HEK293 (cell line): ENCODE results near the gene NHSL2.

ENCODE experiments used
- CTCF ChIA-PET: fragments of 350-600 bp; formaldehyde crosslinking; extraction: SDS; loops from one replicate; lab custom pipeline; 2021; ENCODE audit warnings: antibody characterized with exemption; lab: Yijun Ruan, JAX
- POLR2A ChIA-PET: fragments of 300-600 bp; formaldehyde crosslinking; extraction: SDS; loops from one replicate; lab custom pipeline; 2020; ENCODE audit warnings: antibody characterized with exemption, inconsistent platforms; lab: Yijun Ruan, JAX
- H3K27ac ChIP-seq: fragments of 200-500 bp; sonication (Bioruptor generic); 2 replicates; pipeline ENCODE4 v1.5.1; 2014; ENCODE audit warnings: low read depth, low read length, control low read depth, inconsistent platforms; ENCODE audit errors: extremely low read depth
- H3K36me3 ChIP-seq, 2 experiments: fragments of 200-500 bp in 1 of 2; sonication (Bioruptor generic) in 1 of 2; 1 replicate in 1 of 2; 2 replicates in 1 of 2; pipeline ENCODE4 v1.5.1; 2014 to 2017; ENCODE audit warnings: inconsistent platforms in 2 of 2, low read length in 2 of 2; ENCODE audit not compliant: control insufficient read depth in 2 of 2, insufficient read depth in 1 of 2
- H3K4me1 ChIP-seq: fragments of 200-500 bp; sonication (Bioruptor generic); 2 replicates; pipeline ENCODE4 v1.5.1; 2014; ENCODE audit warnings: mild to moderate bottlenecking, low read length, inconsistent platforms; ENCODE audit not compliant: control insufficient read depth, insufficient read depth
- H3K4me3 ChIP-seq: 2 replicates; pipeline ENCODE4 v1.5.1; 2011; ENCODE audit warnings: low read depth, mild to moderate bottlenecking, control low read depth, low read length, moderate library complexity
- H3K9me3 ChIP-seq: fragments of 200-500 bp; sonication (Bioruptor generic); 2 replicates; pipeline ENCODE4 v1.5.1; 2014; ENCODE audit warnings: low read depth, low read length, inconsistent platforms; ENCODE audit not compliant: control insufficient read depth, insufficient read depth
- GLI2 ChIP-seq: fragments of 450-650 bp; formaldehyde crosslinking; IDR thresholded peaks from 2 replicates; pipeline ENCODE4; 2017; ENCODE audit warnings: missing biosample characterization, missing genetic modification characterization, low read depth, borderline replicate concordance
- GLIS2 ChIP-seq: fragments of 450-650 bp; formaldehyde crosslinking; IDR thresholded peaks from 2 replicates; pipeline ENCODE4 v1.5.1; 2016; ENCODE audit warnings: missing biosample characterization, missing genetic modification characterization
- MYNN ChIP-seq: fragments of 450-650 bp; formaldehyde crosslinking; IDR thresholded peaks from 2 replicates; pipeline ENCODE4 v1.5.1; 2016; ENCODE audit warnings: missing biosample characterization, missing genetic modification characterization, borderline replicate concordance
- OSR2 ChIP-seq: fragments of 450-650 bp; formaldehyde crosslinking; IDR thresholded peaks from 2 replicates; pipeline ENCODE4 v1.5.1; 2016; ENCODE audit warnings: missing biosample characterization, missing genetic modification characterization
- SCRT2 ChIP-seq: fragments of 450-650 bp; formaldehyde crosslinking; IDR thresholded peaks from 2 replicates; pipeline ENCODE4 v1.5.1; 2016; ENCODE audit warnings: missing biosample characterization, missing genetic modification characterization
- SP2 ChIP-seq: fragments of 450-650 bp; formaldehyde crosslinking; IDR thresholded peaks from 2 replicates; pipeline ENCODE4 v1.5.1; 2016; ENCODE audit warnings: missing biosample characterization, missing genetic modification characterization
- SP7 ChIP-seq: fragments of 450-650 bp; formaldehyde crosslinking; IDR thresholded peaks from 2 replicates; pipeline ENCODE4 v1.5.1; 2016; ENCODE audit warnings: missing biosample characterization, missing genetic modification characterization
- ZBTB7A ChIP-seq: fragments of 450-650 bp; formaldehyde crosslinking; IDR thresholded peaks from 2 replicates; pipeline ENCODE4 v1.5.1; 2016; ENCODE audit warnings: low read depth, missing biosample characterization, missing genetic modification characterization
- ZNF132 ChIP-seq: fragments of 450-650 bp; formaldehyde crosslinking; IDR thresholded peaks from 2 replicates; pipeline ENCODE4 v1.5.1; 2017; ENCODE audit warnings: missing biosample characterization, missing genetic modification characterization, borderline replicate concordance
- ZNF169 ChIP-seq: fragments of 450-650 bp; formaldehyde crosslinking; IDR thresholded peaks from 2 replicates; pipeline ENCODE4 v1.5.1; 2016; ENCODE audit warnings: missing biosample characterization, missing genetic modification characterization
- ZNF24 ChIP-seq: fragments of 450-650 bp; formaldehyde crosslinking; IDR thresholded peaks from 2 replicates; pipeline ENCODE4 v1.5.1; 2016; ENCODE audit warnings: missing biosample characterization, missing genetic modification characterization
- ZNF433 ChIP-seq: fragments of 450-650 bp; formaldehyde crosslinking; IDR thresholded peaks from 2 replicates; pipeline ENCODE4 v1.5.1; 2016; ENCODE audit warnings: missing biosample characterization, missing genetic modification characterization, low read depth
- ZNF521 ChIP-seq: fragments of 450-650 bp; formaldehyde crosslinking; IDR thresholded peaks from 2 replicates; pipeline ENCODE4 v1.5.1; 2017; ENCODE audit warnings: missing biosample characterization, mild to moderate bottlenecking, missing genetic modification characterization
- ZNF624 ChIP-seq: fragments of 450-650 bp; formaldehyde crosslinking; IDR thresholded peaks from 2 replicates; pipeline ENCODE4 v1.5.1; 2017; ENCODE audit warnings: missing biosample characterization, missing genetic modification characterization
- ZNF707 ChIP-seq: fragments of 450-650 bp; formaldehyde crosslinking; IDR thresholded peaks from 2 replicates; pipeline ENCODE4 v1.5.1; 2016; ENCODE audit warnings: missing biosample characterization, missing genetic modification characterization
- ZSCAN23 ChIP-seq: fragments of 450-650 bp; formaldehyde crosslinking; IDR thresholded peaks from 2 replicates; pipeline ENCODE4 v1.5.1; 2016; ENCODE audit warnings: missing biosample characterization, missing genetic modification characterization
- TF ChIP-seq, protein P1 (sequence below): fragments of 450-650 bp; formaldehyde crosslinking; IDR thresholded peaks from 2 replicates; pipeline ENCODE4 v1.5.1; 2016; ENCODE audit warnings: missing biosample characterization, missing genetic modification characterization
- TF ChIP-seq, protein P2 (sequence below): fragments of 450-650 bp; formaldehyde crosslinking; IDR thresholded peaks from 2 replicates; pipeline ENCODE4 v1.5.1; 2016; ENCODE audit warnings: missing biosample characterization, missing genetic modification characterization
- TF ChIP-seq, protein P3 (sequence below): fragments of 450-650 bp; IDR thresholded peaks from 2 replicates; pipeline ENCODE4 v1.5.1; 2018; ENCODE audit warnings: missing biosample characterization, mild to moderate bottlenecking, missing genetic modification characterization
- TF ChIP-seq, protein P4 (sequence below): fragments of 450-650 bp; formaldehyde crosslinking; IDR thresholded peaks from 2 replicates; pipeline ENCODE4 v1.5.1; 2016; ENCODE audit warnings: missing biosample characterization, missing genetic modification characterization
- TF ChIP-seq, protein P5 (sequence below): sonication (generic); formaldehyde crosslinking; IDR thresholded peaks from 2 replicates; pipeline ENCODE4 v1.8.1; 2022; ENCODE audit warnings: mild to moderate bottlenecking, moderate library complexity, missing genetic modification reagents

The NHSL2 gene

DNA sequence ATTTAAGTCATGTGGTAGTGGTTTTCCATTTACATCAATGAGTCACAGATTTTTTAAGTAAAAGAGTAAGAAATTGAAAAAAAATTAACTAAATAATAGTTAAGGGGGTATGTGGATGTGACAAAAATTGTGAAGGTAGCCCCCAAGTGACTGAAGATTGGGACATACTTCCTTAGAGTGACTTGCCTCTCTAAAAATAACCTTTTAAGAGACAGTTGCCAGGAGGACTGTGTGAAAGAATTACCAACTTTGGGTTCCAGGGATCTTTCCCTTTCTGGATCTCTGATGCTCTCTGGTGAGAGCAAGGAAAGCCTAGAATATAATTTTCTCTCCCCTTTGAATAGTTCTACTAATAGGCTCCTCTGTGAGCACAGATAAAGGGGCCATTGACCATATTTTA is 42.7 kb downstream of the NHSL2 start:
- Histone ChIP-seq H3K4me3 (no peak overlapping the region), H3K4me1 (no peaks in the 10 kb centered on the region), H3K27ac (no peak overlapping the region), H3K9me3 (no peaks in the 10 kb centered on the region), H3K36me3 (no peaks in the 10 kb centered on the region)
- ChIA-PET POLR2A (no interaction called here), CTCF (interaction anchor here (0.9 kb wide), 1 partner anchor 66 kb away, joined by 5 read pairs; no protein-coding TSS in a partner anchor)
- TF ChIP-seq ZNF521 (tag by site-specific recombination) (no peak), ZNF433 (no peak), ZBTB7A (tag by site-specific recombination) (no peak), ZNF24 (tag by site-specific recombination) (no peak), ZNF132 (tag by site-specific recombination) (no peak)

DNA sequence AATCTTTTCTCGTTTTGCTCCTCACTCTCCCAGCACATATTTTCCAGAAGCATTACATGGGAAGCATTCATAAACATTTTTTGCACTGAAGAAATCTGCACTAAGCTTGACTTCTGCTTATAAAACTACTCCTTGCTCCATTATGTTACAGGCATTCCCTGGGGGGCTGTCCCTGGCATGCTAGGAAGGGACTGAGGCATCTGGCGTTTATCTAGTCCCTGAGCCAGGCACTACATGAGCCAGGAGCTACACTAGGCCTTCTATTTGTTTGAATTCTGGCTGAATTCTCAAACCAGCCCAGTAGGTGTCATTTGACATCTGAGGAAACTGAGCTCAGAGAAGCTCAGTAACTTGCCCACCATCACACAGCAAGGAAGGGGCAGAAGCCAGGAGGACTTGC is 43.3 kb downstream of the NHSL2 start:
- H3K4me3 ChIP-seq: no peak overlapping the region
- H3K36me3 ChIP-seq: no peaks in the 10 kb centered on the region
- no peaks in the 10 kb centered on the region for H3K4me1 ChIP-seq
- H3K9me3 ChIP-seq: no peaks in the 10 kb centered on the region
- CTCF ChIA-PET: interaction anchor here (1.7 to 1.8 kb wide), 2 partner anchors 7 to 173 kb away, joined by 5 to 6 read pairs; no protein-coding TSS in a partner anchor
- POLR2A ChIA-PET: no interaction called here
- TF ChIP-seq, protein P1, sequence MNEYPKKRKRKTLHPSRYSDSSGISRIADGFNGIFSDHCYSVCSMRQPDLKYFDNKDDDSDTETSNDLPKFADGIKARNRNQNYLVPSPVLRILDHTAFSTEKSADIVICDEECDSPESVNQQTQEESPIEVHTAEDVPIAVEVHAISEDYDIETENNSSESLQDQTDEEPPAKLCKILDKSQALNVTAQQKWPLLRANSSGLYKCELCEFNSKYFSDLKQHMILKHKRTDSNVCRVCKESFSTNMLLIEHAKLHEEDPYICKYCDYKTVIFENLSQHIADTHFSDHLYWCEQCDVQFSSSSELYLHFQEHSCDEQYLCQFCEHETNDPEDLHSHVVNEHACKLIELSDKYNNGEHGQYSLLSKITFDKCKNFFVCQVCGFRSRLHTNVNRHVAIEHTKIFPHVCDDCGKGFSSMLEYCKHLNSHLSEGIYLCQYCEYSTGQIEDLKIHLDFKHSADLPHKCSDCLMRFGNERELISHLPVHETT (tag by site-specific recombination): no peak
- TF ChIP-seq, protein P2, sequence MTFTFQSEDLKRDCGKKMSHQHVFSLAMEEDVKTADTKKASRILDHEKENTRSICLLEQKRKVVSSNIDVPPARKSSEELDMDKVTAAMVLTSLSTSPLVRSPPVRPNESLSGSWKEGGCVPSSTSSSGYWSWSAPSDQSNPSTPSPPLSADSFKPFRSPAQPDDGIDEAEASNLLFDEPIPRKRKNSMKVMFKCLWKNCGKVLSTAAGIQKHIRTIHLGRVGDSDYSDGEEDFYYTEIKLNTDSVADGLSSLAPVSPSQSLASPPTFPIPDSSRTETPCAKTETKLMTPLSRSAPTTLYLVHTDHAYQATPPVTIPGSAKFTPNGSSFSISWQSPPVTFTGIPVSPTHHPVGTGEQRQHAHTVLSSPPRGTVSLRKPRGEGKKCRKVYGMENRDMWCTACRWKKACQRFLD (tag by site-specific recombination): no peak
- TF ChIP-seq, all 188 proteins: peak for 0
- H3K27ac ChIP-seq: no peak overlapping the region

DNA sequence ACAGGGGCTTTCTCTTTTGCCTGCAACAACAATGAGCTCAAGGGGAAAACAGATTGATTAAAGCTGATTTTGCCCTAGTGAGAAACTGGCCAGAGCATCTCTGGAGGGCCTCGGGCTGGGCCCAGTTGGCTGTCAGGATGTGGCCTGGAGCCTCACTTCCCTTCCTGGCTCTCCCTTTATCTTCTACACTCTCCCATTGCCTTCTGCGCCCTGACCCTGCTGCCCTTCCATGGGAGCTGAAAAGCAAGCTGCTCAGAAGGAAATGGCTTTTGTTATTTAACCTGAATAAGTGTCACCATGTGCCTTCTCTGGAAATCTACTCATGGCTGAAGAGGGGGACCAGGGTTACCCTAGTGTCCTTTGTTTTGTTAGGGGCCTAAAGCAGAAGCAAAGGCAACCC is 43.8 kb downstream of the NHSL2 start:
- Histone ChIP-seq H3K36me3 (no peaks in the 10 kb centered on the region), H3K9me3 (no peaks in the 10 kb centered on the region), H3K4me1 (no peaks in the 10 kb centered on the region), H3K4me3 (no peak overlapping the region), H3K27ac (no peak overlapping the region)
- CTCF ChIA-PET: interaction anchor here (0.6 to 1.8 kb wide), 3 partner anchors 8 to 172 kb away, joined by 4 to 6 read pairs (median 5); no protein-coding TSS in a partner anchor
- POLR2A ChIA-PET: no interaction called here
- TF ChIP-seq ZNF169: no peak

DNA sequence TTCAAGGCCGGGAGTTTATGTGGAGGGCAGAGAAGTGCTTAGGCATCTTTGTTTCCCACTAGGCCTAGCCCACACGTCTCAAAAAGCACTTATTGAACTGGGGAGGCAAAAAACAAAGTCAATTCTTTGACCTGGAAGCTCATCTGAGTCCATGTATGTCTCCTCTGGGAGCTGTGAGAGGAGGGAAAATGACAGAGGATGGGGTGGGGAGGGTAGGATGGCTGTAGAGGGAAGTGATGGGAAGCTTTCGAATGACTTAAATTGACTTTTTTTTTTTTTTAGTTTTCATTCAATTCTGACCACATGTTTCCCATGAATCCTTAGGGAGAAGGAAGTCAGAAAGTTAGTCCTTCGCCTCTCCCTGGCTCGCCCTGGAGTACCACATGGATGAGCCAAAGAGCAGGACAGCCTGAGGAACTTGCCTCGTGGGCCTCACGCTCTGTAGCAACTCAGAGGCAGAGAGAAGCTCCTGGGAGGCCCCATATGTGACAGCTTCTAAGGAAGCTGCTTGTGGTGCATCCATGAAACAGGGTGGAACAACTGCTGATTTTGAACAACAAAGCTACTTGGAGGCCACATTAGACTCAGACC is 45.0 kb downstream of the NHSL2 start:
- Histone ChIP-seq H3K9me3 (peaks cover 2% of the 10 kb centered on the region), H3K4me3 (no peak overlapping the region), H3K4me1 (no peaks in the 10 kb centered on the region), H3K27ac (no peak overlapping the region), H3K36me3 (no peaks in the 10 kb centered on the region)
- TF ChIP-seq ZNF521 (tag by site-specific recombination): no peak
- TF ChIP-seq, protein P3, sequence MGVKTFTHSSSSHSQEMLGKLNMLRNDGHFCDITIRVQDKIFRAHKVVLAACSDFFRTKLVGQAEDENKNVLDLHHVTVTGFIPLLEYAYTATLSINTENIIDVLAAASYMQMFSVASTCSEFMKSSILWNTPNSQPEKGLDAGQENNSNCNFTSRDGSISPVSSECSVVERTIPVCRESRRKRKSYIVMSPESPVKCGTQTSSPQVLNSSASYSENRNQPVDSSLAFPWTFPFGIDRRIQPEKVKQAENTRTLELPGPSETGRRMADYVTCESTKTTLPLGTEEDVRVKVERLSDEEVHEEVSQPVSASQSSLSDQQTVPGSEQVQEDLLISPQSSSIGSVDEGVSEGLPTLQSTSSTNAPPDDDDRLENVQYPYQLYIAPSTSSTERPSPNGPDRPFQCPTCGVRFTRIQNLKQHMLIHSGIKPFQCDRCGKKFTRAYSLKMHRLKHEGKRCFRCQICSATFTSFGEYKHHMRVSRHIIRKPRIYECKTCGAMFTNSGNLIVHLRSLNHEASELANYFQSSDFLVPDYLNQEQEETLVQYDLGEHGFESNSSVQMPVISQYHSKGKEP (tag by site-specific recombination): no peak
- no peak for TF ChIP-seq SCRT2 (tag by site-specific recombination)
- TF ChIP-seq GLI2 (tag by site-specific recombination): no peak
- TF ChIP-seq, protein P4, sequence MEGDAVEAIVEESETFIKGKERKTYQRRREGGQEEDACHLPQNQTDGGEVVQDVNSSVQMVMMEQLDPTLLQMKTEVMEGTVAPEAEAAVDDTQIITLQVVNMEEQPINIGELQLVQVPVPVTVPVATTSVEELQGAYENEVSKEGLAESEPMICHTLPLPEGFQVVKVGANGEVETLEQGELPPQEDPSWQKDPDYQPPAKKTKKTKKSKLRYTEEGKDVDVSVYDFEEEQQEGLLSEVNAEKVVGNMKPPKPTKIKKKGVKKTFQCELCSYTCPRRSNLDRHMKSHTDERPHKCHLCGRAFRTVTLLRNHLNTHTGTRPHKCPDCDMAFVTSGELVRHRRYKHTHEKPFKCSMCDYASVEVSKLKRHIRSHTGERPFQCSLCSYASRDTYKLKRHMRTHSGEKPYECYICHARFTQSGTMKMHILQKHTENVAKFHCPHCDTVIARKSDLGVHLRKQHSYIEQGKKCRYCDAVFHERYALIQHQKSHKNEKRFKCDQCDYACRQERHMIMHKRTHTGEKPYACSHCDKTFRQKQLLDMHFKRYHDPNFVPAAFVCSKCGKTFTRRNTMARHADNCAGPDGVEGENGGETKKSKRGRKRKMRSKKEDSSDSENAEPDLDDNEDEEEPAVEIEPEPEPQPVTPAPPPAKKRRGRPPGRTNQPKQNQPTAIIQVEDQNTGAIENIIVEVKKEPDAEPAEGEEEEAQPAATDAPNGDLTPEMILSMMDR (tag by site-specific recombination): no peak
- no peak for TF ChIP-seq MYNN (tag by site-specific recombination)
- no peak for TF ChIP-seq ZSCAN23 (tag by site-specific recombination)
- no peak for TF ChIP-seq GLIS2
- TF ChIP-seq SP2 (tag by site-specific recombination): no peak
- no peak for TF ChIP-seq ZNF707 (tag by site-specific recombination)
- no peak for TF ChIP-seq SP7 (tag by site-specific recombination)
- TF ChIP-seq, protein P5, sequence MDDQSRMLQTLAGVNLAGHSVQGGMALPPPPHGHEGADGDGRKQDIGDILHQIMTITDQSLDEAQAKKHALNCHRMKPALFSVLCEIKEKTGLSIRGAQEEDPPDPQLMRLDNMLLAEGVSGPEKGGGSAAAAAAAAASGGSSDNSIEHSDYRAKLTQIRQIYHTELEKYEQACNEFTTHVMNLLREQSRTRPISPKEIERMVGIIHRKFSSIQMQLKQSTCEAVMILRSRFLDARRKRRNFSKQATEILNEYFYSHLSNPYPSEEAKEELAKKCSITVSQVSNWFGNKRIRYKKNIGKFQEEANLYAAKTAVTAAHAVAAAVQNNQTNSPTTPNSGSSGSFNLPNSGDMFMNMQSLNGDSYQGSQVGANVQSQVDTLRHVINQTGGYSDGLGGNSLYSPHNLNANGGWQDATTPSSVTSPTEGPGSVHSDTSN (CRISPR knock-in tag): no peak
- TF ChIP-seq OSR2 (tag by site-specific recombination): no peak
- TF ChIP-seq ZNF624 (tag by site-specific recombination): no peak
- ChIA-PET CTCF (interaction anchor here (0.5 to 1.8 kb wide), 5 partner anchors 9 to 1759 kb away, joined by 3 to 6 read pairs (median 4); no protein-coding TSS in a partner anchor), POLR2A (no interaction called here)
